SH-SY5Y (cell line): Measurements from ENCODE around the gene PSMD11.

Experiments
- GATA2 ChIP-seq: IDR thresholded peaks from 2 replicates; pipeline ENCODE4 v1.6.1; 2011; ENCODE audit warnings: mild to moderate bottlenecking, low read depth, low read length
- GATA3 ChIP-seq: IDR thresholded peaks from 2 replicates; pipeline ENCODE4 v1.6.1; 2011; ENCODE audit warnings: low read depth, mild to moderate bottlenecking, low read length, moderate library complexity

DNA sequence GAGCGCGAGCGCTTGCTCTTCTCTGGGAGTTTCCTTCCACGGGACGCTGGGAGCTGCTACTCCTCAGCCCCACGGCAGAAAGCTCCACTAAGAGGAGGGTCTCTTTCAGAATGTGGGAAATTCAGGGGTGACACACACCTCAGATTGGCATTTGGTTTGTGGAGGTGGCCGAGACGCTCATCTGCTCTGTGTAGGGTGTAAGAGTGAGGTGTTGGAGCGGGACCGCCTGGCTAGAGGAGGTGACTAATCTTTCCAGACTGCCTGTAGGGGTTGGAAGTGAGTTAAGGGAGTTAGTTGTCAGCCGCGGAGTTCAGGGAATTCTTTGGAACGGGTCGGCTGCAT is 735 bp downstream of the PSMD11 start:
- TF ChIP-seq GATA2 (no peak), GATA3 (no peak)
